KOPT-K1 (cell line): ENCODE measurements around the gene SPATA3.

ENCODE experiments used
- H3K27ac ChIP-seq: fragments of 200-600 bp; sonication (generic); 2 replicates; pipeline ENCODE4 v1.5.1; 2016; ENCODE audit warnings: antibody characterized with exemption, mild to moderate bottlenecking, low read depth, low read length; ENCODE audit not compliant: poor library complexity, severe bottlenecking
- H3K36me3 ChIP-seq: fragments of 200-600 bp; sonication (generic); 2 replicates; pipeline ENCODE4 v1.5.1; 2017; ENCODE audit warnings: antibody characterized with exemption, mild to moderate bottlenecking, low read length, moderate library complexity; ENCODE audit not compliant: insufficient read depth
- H3K9me3 ChIP-seq: fragments of 200-600 bp; sonication (generic); 2 replicates; pipeline ENCODE4 v1.5.1; 2017; ENCODE audit warnings: antibody characterized with exemption, low read length, mild to moderate bottlenecking; ENCODE audit not compliant: insufficient read depth, poor library complexity, severe bottlenecking

Gene SPATA3

DNA sequence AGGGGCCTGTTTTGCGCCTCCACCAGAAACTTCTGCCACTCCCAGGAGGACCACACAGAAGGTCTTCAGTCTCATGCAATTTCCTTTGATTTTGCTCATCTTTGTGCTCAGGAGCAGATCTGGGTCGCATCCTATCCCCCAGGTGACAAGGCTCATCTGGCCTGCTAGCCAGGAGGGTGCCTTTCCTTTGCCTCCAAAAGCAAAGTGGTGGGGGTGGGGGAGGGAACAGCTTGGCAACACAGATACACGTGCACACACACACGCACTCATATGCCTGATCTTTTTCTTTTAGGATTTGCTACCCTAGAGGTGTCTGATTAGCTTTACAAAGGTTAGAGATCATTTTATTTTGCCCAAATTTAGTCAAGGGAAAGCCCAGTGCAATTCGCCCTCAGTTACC is 13.8 kb upstream of the SPATA3 start:
- no peak overlapping the region for H3K27ac ChIP-seq
- H3K36me3 ChIP-seq: no peaks in the 10 kb centered on the region
- no peaks in the 10 kb centered on the region for H3K9me3 ChIP-seq

DNA sequence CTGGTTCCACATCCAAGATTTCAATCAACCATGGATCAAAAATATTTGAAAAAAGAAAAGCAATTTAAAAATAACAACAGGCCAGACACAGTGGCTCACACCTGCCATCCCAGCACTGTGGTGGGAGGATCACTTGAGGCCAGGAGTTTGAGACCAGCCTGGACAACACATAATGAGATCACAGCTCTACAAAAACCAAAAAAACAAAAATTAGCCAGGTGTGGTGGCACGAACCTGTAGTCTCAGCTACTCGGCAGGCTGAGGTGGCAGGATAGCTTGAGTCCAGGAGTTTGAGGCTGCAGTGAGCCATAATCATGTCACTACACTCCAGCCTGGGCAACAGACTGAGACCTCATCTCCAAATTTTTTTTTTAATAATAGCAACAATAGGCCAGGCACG is 13.4 kb upstream of the SPATA3 start:
- Histone ChIP-seq H3K36me3 (no peaks in the 10 kb centered on the region), H3K9me3 (no peaks in the 10 kb centered on the region), H3K27ac (no peak overlapping the region)

DNA sequence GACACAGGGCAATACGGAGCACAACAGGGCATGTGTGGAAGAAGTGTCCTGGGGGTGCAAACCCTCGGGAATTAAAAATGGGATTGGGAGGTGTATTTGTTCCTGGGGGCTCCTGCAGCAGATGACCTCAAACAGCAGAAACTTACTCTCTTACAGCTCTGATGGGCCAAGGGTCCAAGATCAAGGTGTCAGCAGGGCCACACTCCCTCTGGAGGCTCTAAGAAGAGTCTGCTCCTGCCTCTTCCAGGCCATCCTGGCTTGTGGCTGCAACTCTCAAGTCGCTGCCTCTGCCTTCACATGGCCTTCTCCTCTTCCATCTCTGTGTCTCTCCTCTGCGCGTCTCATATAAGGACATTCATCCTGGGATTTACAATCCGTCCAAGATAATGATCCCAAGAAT is 12.4 kb upstream of the SPATA3 start:
- no peaks in the 10 kb centered on the region for H3K9me3 ChIP-seq
- no peaks in the 10 kb centered on the region for H3K36me3 ChIP-seq
- no peak overlapping the region for H3K27ac ChIP-seq

DNA sequence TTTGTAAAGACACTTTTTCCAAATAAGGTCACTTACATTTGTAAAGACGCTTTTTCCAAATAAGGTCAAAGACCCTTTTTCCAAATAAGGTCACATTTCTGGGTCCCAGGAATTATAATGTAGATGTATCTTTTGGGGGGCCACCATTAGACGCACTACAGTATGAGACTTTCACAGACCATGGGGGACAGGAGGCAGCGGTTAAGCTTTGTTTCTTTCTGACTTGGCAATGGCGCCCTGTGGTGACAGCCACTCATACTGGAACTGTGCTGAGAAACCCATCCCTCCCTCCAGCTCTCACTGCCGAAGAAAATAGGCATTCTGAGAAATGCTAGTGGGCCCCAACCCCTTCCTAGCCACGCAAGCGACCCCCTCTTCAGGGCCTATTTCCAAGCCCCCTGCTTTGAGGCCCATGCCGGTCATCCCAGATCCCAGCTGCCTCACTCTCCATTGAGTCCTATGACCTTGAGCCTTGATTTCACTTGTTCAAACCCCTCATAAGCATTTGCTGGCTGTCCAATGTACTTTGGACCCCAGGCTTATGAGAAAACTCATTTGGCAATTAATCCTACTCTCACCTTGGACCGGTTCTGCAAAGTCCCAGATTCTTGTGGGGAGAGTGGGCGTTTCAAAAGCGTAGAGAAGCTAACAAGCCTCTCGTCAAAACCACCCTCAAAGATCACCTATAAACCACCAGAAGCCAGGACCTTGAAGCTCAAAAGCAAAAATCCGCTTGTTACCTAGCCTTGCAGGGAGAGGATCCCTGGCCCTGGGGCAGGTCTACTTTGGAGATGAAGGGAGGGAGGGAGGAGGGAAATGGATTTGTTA is 11.3 kb upstream of the SPATA3 start:
- no peaks in the 10 kb centered on the region for H3K9me3 ChIP-seq
- no peaks in the 10 kb centered on the region for H3K36me3 ChIP-seq
- H3K27ac ChIP-seq: no peak overlapping the region

DNA sequence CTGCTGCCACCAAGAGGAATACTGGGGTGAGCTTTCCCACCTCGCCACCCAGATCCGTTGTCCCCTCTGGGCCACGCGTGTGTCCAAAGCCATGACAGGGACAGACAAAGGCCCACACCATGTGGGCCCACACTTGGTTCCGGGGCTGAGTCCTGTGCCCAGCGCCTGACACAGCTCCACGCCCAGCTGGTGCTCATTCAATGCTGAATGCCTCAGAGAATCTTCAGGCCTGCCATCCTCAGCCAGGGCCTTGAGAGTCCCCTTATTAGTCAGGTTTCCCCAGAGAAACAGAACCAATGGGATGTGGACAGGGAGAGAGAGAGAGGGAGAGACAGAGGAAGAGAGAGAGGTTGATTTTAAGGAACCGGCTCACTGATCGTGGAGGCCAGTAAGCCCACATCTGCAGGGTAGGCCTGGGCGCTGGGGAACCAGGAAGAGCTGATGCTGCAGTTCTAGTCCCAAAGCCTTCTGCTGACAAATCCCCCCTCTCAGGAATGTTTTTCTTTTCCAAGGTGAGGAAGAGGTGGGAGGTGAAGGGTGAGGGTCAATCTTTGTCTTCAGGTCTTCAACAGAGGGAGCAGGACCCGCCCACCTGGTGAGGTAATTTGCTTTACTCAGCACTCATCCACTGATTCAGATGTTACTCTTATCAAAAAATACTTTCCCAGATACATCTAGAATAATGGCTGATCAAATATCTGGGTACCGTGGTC is 10.2 kb upstream of the SPATA3 start:
- H3K27ac ChIP-seq: no peak overlapping the region
- no peaks in the 10 kb centered on the region for H3K36me3 ChIP-seq
- H3K9me3 ChIP-seq: no peaks in the 10 kb centered on the region

DNA sequence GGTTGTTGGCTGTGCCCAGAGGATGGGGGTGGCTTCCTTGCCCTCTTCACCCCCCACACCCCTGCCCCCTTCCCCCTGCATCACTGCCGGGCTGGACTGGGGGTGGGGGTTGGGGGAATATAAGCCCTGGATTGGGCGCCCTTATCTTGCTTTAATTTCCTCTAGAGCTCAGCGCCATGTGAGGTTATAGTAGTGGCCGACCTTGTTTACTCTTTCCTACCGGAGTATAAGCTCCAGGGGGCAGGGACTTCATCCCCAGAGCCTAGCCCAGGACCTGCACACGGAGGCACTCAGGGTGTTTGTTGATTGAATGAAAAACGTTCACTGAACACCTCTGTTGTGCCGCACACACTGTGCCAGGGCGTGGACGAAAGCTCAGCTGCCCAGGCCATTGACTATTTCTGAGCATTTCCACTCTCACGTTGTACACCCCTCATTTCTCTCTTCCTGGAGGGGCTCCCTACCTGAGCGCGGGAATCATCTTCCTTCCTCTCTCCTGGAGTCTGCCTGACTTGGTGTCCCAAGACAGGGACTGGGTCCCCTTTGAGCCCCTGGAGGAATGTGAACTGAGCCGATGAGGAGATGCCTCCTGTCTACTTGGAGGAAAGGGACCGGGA is 9.3 kb upstream of the SPATA3 start:
- no peaks in the 10 kb centered on the region for H3K9me3 ChIP-seq
- no peaks in the 10 kb centered on the region for H3K36me3 ChIP-seq
- H3K27ac ChIP-seq: no peak overlapping the region

DNA sequence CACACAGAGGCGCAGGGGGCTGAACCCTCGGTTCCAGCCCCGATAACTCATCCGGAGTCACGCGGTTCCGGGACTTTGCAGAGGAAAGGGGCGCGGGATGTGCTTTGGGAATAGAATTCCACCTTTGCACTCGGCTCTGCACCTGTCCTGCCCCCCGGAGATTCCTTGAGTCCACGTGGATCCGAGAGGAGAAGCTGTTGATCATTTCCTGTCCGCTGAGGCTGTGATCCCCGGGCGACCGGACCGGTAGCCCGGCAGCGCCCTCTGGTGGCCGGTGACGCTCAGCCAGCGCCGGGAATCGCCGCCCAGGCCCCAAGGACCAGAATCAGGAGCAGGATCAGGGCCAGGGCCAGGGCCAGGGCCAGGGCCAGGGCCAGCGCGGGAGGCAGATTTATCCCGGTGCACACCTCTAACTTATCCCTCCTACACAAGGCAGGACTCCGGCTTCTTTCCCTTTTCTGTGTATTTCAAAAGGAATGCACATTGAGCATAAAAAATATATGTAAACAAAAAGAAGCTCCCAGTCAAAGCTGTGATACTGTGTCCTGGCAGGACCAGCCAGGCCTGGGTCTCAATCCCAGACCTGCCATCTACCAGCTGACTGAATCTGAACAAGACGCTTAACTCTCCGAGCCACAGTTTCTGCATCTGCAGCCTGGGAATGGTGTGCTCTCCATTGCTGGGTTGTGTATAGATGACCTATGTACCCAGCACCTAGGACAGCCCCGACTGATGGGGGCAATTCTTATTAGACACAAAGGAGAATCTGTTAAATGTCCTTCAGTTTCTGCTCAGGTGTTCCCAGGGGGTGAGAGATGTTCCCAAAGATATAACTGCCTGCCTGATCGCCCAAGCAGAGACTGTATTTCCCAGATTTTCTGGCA is 8.5 kb upstream of the SPATA3 start:
- Histone ChIP-seq H3K36me3 (no peaks in the 10 kb centered on the region), H3K9me3 (no peaks in the 10 kb centered on the region), H3K27ac (no peak overlapping the region)

DNA sequence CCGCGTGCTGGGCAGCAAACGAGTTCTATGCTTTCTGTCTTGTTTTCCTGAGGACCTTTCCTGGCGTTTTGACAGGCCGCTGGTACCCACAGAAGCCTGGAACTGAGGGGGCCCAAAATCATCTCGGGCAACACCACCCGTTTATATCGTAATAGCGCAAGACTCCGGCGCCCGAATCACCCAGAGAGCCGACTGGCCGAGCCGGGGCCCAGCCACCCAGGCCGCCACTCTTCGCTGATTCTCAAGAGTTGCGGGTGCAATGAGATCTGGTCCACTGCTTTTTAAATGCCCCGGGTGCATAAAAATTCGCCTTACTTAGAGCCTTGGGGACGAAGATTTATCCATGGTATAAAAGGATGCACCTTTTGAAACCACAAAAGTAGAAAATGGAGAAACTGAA is 6.2 kb upstream of the SPATA3 start:
- Histone ChIP-seq H3K9me3 (no peaks in the 10 kb centered on the region), H3K27ac (no peak overlapping the region), H3K36me3 (no peaks in the 10 kb centered on the region)

DNA sequence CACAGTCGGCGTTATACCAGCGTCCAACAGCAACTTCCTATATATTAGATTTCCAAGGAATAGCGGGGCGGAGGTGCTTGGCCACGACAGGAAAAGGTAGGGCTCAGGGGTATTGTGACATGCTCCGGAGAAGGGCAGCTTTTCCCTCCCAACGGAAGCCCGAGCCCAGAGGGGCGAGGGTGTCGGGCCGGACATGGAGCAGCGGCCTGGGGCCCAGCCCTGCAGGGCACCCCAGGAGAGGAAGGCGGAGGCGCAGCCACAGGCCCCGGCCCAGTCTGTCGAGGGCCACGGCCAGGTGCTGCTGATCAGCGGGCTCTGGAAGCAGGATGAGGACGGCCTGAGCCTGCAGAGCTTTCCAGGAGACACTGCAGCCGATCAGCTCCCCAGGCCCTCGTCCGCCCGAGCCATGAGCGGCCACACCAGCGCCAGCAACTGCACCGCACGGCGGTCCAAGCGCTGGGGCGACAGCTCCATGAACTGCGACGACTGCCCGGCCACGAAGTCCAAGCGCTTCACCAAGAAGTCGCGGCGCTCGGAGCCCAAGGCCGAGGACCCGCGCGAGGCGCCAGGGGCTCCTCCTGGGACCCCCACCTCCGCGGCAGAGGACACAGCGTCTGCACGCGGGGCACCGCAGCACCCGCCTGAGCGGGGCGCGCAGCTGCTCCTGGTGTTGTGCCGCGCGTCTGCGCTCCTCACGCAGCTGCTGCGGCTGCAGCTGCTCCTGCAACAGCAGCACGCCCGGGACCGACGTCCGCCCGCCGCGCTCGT is 5.6 kb upstream of the SPATA3 start:
- Histone ChIP-seq H3K9me3 (no peaks in the 10 kb centered on the region), H3K36me3 (no peaks in the 10 kb centered on the region), H3K27ac (no peak overlapping the region)

DNA sequence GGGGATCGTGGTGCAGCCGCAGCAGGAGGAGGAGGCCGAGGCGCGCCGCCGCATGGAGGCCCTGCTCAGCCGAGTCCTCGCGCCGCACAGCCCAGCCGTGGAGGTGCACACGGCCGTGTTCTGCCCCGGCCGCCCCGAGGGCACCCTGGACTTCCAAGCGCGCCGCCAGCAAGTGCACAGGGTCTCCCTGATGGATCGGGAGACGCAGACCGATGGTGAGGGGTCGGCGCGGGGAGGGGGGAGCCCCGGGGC is 5.1 kb upstream of the SPATA3 start:
- Histone ChIP-seq H3K27ac (no peak overlapping the region), H3K36me3 (no peaks in the 10 kb centered on the region), H3K9me3 (no peaks in the 10 kb centered on the region)

DNA sequence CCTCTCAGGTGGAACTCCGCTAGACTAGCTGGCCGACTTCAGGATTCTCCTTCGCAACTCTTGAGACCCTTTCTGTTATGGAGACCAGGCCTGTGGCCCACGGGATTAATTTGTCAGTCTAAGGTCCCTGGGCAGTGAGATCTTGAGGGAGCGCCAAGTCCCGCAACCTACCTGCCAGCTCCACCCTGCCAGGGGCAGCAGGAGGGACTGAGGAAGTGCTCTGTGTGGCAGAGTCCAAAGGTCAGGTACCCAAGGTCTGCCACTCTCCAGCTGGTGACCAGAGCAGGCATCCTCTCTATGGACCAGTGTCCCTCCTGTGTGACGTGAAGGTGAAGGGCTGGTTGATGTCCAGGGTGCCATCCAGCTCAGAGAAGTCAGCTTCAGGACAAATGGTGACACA is 4.3 kb upstream of the SPATA3 start:
- Histone ChIP-seq H3K36me3 (no peaks in the 10 kb centered on the region), H3K9me3 (peaks cover 4% of the 10 kb centered on the region), H3K27ac (no peak overlapping the region)

DNA sequence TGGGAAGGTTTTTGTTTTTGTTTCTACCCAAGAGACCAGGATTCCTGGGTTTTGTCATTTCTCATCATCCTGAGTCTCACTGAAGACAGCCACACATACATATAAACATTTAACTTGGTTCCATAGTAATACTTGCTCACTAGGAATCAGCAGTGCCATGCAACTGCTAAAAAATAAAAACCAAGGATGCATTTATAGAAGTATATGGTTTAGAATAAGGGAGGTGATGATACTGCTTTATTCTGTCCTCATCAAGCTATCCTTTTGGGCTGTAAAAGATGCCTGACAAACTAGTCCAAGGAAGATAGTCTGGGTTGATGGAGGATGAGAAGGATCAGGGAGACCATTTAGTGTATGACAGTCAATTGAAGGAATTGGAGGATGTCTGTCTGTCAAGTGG is 740 bp downstream of the SPATA3 start:
- no peak overlapping the region for H3K27ac ChIP-seq
- no peaks in the 10 kb centered on the region for H3K36me3 ChIP-seq

DNA sequence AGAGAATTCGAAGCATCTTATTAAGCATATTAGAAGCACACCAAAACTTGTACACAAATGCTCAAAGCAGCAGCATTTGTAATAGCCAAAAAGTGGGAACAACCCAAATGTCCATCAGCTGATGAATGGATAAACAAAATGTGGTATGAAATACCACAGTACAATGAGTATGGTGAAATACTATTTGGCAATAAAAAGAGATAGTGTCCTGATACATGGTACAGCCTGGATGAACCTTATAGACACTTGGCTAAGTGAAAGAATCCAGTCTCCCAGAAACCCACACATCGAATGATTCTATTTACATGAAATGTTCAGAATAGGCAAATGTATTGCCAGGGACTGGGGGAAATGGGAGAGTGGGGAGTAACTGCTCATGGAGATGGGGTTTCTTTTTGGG is 3.0 kb downstream of the SPATA3 start:
- Histone ChIP-seq H3K9me3 (peaks cover 18% of the 10 kb centered on the region), H3K27ac (no peak overlapping the region), H3K36me3 (no peaks in the 10 kb centered on the region)

More for the DNA sequence above, 740 bp downstream of the SPATA3 start:
- peaks cover 18% of the 10 kb centered on the region for H3K9me3 ChIP-seq

DNA sequence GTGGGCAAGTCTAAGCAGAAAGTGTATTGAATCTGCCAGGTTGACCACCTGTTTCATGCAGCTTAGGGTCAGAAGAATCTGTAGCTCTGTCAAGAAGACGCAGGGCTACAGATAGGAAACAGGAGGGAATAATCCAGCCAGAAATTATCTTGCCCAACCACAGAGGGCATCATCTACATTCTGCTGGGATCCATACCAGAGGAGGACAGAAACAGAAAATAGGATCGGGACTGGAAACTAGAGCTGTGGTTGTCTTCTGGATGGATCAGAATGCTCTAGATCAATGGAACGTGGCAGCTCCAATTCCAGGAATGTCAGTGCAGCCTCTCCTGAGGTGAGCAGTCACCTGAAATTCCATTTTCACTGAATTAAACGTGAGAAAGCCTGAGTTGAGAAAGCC is 3.6 kb downstream of the SPATA3 start:
- no peak overlapping the region for H3K27ac ChIP-seq
- H3K36me3 ChIP-seq: no peaks in the 10 kb centered on the region
- H3K9me3 ChIP-seq: peaks cover 18% of the 10 kb centered on the region
